Fibroblast of skin of scalp (primary cell): ENCODE measurements around the gene FTSJ1.
"Not testable (repeated sequence)": the region's sequence is repeated elsewhere in the genome, so short reads cannot be mapped to it uniquely, and the experiment has no call there.

ENCODE experiments used
- DNase-seq: peaks from one replicate; pipeline ENCODE4 v3.0.0-alpha.2; 2013

The FTSJ1 gene

DNA sequence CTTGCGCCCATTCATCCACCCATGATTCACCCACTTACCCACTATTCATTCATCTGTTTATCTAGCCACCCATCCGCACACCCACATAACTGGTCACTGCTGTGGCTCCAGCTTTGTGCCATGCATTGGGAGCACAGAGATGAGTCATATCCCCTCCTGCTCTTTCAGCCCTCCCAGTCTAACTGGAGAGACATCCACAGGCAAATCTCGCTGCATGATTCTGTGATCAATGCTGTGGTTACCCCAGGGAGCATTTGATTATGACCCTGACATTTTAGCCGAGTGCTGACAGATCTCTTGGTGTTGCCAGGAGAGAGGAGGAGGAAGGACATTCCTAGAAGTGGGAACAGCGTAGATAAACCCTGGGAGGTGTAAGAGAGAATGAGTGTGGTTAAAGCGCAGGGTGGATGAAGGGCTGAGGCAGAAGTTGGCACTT lies 22.4 kb downstream of the FTSJ1 start:
- peak; percentile 84 for DNase-seq

DNA sequence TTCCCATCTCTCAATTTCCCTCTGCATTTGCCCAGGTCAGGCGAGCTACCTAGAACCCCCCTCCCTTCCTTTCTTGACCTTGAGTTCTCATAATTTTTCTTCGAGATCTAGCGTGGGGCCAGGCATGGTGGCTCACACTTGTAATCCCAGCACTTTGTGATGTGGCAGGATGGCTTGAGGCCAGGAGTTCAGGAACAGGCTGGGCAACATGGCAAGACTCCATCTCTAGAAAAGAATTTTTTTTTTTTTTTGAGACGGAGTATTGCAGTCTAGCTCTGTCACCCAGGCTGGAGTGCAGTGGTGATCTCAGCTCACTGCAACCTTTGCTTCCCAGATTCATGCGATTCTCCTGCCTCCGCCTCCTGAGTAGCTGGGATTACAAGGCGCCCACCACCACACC lies 28.3 kb downstream of the FTSJ1 start:
- DNase-seq: no peak

DNA sequence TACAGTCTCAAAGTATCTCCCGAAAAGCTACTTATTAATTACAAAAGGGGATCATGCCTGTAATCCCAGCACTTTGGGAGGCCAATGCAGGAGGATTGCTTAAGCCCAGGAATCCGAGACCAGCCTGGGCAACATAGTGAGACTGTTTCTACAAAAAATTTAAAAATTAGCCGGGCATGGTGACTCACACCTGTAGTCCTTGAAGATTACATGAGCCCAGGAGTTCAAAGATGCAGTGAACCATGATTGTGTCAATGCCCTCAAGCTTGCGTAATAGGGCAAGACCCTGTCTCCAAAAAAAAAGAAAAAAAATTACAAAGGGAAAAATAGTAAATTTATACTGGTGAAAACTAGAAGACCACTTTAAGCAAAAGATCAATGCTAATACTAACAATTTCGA lies 29.5 kb downstream of the FTSJ1 start:
- no peak for DNase-seq

DNA sequence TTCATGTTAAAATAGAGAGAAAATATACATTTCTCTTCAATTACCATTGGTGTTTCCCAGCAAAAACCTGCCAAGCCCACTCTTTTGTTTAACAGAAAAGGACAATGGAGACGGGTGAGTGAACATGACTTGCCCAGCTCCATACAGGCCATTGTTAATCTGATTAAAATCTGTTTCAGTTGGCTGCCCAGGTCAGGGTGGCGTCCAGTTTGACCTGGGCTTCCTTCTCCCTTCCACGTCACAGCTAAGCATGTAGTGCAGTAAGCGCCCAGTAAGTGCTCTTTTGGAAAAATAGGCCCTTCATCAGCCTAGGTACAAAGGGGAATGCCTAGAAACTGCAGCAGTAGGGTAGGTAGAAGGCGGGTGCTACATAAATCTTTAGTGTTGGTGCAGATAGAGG lies 31.2 kb downstream of the FTSJ1 start:
- DNase-seq: no peak

DNA sequence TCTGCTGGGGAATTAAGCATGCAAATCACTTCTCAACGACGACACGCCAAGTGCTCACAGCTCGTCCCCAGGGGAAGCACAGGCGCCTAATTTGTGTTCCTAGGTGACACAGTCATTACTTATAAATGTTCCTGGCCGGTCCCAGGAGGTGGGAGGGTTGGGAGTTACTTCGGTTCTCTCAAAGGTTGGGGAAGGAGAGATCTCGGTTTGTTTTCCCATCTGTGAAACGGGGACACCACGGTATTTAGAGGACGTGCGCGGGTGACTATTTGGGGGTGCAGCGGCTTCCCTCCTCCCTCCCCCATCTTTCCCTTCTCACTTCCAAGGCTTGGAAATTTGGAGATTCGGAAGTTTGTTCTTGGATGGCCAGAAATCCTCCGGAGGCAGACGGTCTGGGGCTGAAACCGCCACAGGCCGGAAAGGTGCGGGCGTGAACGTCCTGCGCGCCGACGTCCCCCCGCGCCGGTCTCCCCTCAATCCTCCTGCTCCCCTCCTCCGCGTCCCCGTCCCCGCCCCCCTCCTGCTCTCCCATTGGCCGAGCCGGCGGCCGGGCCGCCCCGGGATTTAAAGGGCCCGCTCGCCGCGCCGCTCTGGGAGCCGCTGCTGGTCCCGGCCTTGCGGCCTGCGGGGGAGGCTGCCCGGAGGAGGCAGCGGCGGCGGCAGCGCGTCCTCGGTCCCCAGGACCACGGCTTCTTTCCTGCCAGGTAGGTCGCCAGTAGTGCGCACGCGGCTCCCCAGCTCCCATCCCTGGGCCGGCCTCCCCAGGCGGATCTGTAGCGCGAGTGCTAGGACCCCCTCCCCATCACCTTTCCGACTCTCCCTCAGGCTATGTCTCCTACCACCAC lies 32.6 kb downstream of the FTSJ1 start, which contains the start of gene PORCN:
TSS of gene PORCN (plus strand) at position 593 of the 845 bp plus-strand sequence. CDS start 829 bp downstream, outside the sequence.
- peak; percentile 62 for DNase-seq

DNA sequence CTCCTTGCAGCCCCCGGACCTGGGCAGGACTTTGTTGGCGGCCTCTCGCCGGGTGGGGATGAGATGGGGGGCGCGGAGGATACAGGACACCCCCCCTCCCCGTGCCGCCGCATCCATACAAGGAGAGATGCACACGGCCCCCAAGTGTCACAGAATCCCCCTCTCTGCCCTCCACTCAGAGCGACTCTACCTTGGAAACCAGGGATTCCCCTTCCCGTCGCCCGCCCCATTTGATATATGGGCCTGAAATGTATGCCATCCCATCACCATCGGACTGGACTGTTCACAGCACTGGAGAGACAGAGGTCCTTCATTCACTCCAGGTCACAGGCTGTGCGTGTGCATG lies 33.2 kb downstream of the FTSJ1 start:
- no peak for DNase-seq

DNA sequence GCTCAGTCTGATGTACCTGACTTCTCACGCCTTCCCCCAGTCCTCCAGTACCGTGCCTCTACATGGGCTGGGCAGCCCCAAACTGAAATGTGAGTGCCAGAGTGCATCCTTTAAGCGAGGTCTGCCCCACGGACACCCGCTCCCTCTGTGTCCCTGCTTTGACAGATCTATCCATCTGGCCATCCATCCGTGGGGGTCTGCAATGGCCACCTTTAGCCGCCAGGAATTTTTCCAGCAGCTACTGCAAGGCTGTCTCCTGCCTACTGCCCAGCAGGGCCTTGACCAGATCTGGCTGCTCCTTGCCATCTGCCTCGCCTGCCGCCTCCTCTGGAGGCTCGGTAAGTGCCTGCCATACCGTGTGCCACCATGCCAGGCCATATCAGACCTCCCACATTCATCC lies 33.6 kb downstream of the FTSJ1 start:
- no peak for DNase-seq

DNA sequence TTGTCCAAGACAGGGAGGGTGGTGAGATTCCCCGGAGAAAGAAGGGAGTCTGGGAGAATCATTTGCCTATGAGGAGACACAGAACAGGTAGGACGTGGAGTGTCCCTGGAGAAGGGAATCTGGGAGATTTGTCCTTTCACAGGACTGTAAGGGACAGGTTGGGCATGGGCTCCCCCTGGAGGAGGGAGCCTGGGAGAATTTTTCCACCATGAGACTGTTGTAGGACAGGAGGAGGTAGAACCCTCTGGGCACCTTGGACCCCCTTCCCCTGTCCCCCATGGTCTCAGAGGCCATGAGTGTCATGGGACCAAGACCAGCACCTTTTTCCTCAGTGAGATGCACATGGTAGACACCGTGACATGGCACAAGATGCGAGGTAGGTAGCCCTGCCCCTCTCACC lies 35.6 kb downstream of the FTSJ1 start:
- peak; percentile 23 for DNase-seq

DNA sequence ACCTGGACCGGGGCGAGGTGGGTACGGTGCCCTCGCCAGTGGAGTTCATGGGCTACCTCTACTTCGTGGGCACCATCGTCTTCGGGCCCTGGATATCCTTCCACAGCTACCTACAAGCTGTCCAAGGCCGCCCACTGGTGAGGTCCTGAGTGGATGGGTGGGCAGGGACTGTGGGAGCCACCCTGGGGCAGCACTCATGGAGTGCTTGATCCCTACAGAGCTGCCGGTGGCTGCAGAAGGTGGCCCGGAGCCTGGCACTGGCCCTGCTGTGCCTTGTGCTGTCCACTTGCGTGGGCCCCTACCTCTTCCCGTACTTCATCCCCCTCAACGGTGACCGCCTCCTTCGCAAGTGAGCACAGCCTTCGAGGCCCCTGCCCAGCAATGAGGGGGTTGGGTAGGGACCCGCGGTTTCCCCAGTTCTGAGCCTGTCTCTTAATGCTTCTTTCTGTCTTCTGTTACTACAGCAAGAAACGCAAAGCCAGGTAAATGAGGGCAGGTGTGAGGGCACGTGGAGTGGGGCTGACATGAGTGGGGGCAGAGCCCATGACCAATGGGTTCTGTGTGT lies 36.5 kb downstream of the FTSJ1 start:
- no peak for DNase-seq

DNA sequence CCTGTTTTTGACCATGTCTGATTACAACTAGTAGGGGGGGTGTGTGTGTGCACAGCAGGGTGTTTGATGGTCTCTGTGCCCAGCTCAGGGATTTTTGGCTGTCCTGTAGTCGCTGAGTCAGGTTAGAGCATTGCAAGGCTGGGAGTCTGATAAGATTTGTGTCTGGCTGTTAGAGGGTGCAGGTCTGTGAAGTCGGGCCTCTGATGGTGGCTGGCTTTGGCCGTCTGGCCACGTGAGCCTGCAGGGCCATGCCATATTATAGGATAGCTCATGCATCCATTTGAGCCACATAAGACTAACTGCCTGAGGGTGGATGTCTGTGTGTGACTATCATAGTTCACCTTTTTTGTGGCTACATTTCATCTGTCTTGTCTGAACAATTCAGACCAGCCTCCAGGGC lies 37.7 kb downstream of the FTSJ1 start:
- DNase-seq: no peak

DNA sequence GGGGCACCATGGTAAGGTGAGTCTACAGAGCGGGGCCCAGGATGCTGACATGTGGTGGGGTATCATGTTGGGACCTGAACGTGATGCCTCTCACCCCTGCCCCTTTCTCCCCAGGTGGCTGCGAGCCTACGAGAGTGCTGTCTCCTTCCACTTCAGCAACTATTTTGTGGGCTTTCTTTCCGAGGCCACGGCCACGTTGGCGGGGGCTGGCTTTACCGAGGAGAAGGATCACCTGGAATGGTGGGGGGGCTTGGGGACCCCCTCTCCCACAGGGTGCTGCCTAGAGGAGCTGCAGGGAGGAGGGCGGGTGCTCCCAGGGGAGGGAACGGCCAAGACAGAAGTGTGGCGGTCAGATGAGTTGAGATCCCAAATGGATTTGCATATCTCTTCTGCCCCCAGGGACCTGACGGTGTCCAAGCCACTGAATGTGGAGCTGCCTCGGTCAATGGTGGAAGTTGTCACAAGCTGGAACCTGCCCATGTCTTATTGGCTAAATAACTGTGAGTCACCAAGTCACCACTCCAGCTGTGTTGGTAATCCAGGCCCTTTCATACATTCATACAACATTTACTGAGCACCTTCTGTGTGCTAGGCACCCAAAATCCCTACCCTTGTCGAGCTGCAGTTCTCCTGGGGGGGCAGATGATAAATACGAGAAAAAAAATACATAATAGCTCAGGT lies 38.3 kb downstream of the FTSJ1 start:
- DNase-seq: no peak

DNA sequence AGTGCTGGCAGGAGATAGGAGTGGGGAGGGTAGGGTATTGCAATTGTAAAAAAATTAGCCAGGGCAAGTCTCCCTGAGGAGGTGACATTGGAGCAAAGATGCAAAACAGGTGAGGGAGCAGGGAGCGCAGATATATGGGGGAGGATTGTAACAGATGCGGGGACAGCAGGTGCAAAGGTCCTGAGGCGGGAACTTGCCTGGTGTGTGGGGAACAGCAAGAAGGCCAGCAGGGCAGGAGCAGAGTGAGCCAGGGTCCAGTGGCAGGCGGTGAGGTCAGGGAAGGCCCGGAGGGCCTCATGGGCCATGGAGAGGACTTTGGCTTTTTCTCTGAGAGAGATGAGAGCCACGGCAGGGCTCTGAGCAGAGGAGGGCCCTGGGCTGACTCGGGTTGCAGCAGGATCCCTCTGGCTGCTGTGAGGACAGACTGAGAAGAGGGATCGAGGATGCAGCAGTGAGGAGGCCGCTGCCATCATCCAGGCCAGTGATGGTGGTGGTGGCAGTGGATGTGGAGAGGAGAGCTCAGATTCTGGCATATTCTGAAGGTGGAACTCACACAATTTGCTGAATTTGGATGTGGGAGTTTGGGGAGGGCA lies 39.0 kb downstream of the FTSJ1 start:
- DNase-seq: no peak

DNA sequence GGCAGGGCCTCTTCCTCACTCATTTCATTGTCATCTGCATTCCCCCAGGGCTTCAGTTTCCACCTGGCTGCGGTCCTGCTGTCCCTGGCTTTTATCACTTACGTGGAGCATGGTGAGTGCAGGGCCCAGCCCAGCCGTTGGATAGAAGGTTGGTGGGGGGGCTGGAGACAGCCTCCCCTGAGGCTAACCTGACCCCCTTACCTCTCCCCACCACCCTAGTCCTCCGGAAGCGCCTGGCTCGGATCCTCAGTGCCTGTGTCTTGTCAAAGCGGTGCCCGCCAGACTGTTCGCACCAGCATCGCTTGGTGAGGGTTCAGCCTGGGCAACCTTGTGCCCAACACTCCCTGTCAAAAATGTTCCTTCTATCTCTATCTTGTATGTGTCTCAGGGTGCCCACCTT lies 39.8 kb downstream of the FTSJ1 start:
- DNase-seq: no peak

DNA sequence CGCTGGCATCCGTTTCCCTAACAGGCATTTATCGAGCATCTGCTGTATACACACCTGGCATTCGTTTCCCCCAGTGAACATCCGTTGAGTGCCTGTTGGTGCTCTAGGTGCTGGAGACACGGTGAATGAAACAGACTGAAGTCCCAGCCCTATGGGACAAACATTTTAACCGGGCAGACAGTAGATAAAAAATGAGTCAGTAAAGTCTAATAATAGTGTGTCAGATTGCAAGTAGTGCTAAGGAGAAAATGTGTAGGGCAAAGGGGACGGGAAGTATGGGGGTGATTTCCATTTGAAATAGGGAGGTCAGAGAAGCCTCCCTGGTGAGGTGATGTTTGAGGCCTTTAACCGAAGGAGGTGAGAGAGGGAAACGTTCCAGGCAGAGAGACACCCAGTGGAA lies 40.3 kb downstream of the FTSJ1 start:
- no peak for DNase-seq

DNA sequence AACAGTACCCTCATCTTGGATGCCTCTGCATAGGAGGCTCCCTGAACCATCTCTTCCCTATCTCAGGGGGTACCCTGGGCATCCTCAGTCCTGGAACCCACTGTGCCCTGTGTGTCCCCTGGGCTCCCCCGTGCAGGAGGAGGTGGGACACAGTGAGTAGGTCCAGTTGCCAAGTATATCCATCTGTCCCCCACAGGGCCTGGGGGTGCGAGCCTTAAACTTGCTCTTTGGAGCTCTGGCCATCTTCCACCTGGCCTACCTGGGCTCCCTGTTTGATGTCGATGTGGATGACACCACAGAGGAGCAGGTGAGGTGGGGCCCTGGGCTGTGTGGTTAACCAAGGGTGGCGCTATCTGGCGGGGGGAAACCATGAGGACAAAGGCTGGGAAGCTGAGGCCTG lies 41.0 kb downstream of the FTSJ1 start:
- no peak for DNase-seq

DNA sequence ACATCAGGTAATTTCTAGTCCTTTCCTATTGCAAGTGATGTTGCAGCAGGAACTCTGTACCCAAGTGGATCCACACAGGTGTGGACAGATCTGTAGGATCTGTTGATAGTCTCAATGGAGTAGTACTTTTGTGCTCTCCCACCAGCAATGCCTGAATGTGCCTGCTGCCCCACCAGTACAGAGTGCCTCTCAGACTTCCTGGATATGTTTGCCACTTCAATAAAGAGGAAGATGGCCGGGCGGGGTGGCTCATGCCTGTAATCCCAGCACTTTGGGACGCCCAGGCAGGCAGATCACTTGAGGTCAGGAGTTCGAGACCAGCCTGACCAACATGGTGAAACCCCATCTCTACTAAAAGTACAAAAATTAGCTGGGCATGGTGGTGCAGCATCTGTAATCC lies 43.5 kb downstream of the FTSJ1 start:
- not testable (repeated sequence) for DNase-seq

DNA sequence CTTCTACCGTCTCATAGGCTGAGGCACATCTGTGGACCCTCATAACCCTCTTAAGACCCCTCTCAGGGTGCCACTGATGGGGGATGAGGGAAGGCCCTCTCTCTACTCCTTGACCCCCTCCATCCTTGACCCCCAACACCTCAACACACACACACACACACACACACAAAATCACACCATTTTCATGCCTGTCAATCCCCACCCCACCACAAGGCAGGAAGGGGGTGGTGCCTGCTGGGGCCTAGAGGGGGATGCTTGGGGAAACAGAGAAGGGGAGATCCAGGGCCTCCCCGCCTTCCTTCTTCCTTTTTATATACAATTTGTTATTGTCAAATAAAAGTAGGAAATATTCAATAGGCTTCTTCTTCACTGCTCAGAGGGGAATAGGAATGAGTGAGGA lies 44.5 kb downstream of the FTSJ1 start:
- DNase-seq: no peak

DNA sequence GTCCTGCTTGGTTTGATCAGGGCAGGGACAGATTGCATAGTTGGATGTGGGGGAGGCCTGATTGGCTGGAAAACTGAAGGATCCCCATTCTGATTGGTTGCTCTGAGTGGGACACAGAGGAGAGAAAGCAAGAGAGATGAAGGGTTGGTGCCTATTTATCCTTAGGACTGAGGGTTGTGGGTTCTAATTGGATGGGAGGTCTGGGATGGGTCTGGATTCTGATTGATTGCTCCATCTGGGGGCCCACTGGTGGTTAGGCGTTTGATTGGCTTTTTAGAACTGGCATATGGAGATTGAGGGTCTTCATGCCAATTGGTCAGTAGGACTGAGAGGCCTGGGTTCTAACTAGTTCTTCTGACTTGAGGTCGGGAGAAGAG lies 45.0 kb downstream of the FTSJ1 start:
- no peak for DNase-seq

DNA sequence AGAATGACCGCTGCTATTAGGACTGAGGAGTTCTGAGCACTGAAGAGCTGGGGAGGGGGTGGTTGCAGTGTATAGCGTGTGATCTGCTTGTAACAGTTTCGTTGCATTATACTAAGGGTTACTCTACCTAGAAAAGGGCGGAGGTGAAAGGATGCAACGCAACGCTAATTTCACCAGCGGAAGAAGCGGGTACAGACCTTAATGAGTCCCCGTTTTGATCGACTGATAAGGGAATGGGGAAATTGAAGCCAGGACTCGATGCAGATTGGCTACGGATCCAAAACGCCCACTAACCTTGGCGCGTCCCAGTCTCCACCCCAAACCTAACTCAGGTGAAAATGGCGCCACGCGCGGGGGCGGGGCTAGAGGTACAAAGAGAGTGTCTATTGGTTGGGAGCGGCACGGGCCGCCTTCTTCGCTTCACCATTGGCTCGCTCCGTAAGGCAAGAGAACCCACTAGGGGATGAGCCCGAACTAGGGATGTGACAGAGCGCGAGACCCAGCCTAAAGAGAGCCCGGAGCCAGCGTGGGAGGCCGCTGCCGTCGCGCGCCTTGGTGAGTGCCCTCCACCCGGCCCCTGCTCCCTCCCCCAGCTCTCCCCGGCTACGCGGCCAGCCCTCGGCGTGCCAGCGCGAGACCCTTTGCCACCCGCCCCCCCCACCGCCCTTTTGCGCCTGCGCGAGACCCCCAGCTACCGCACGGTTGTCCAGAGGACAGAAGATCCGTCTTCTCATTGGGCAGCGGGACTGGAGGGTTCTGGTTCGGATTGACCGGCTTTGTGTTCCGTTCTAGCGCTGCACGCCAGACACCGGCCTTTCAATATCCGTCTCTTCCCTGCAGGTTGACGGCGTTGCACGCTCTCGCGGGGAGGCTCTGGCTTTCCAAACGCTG lies 45.6 kb downstream of the FTSJ1 start, which contains the start of gene EBP:
TSS of gene EBP (plus strand) at position 456 of the 891 bp plus-strand sequence. CDS start 1,964 bp downstream, outside the sequence.
- DNase-seq: peak; percentile 81

DNA sequence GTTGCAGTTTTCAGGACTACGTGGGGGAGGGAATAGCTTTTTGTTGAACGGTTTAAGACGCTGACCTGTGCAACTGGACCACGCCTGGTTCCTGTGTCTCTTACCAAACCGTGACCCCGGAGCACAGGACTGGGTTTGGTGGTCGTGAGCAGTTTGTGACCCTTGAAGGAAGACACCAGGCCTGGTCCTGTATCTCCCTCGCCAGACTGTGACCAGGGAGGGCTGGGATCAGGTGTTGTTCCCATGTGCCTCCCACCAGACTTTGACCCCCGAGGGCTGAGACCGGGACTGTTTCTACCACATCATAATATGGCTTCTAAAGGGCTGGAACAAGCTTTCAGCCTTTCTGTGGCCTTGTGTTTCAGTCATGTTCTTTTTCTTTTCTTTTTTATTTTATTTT lies 46.3 kb downstream of the FTSJ1 start:
- no peak for DNase-seq

DNA sequence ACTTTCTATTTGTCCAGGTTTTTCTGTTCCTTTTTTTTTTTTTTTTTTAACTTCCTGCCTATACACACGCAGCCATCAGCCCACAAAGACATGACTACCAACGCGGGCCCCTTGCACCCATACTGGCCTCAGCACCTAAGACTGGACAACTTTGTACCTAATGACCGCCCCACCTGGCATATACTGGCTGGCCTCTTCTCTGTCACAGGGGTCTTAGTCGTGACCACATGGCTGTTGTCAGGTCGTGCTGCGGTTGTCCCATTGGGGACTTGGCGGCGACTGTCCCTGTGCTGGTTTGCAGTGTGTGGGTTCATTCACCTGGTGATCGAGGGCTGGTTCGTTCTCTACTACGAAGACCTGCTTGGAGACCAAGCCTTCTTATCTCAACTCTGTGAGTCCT lies 47.7 kb downstream of the FTSJ1 start:
- DNase-seq: no peak

DNA sequence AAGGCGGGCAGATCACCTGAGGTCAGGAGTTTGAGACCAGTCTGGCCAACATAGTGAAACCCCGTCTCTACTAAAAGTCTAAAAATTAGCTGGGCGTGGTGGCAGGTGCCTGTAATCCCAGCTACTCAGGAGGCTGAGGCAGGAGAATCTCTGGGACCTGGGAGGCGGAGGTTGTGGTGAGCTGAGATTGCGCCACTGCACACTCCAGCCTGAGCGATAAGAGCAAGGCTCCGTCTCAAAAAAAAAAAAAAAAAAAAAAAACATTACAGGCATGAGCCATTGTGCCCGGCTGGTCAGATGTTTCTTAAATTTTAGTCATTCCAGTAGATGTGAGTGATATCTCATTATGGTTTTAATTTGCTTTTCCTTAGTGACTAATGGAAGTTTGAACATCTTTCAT lies 49.9 kb downstream of the FTSJ1 start:
- not testable (repeated sequence) for DNase-seq
